SK-N-SH (cell line): ENCODE data around the gene TIA1.

ENCODE experiments used
- CTCF ChIP-seq: fragments of 200-600 bp; sonication (generic); IDR thresholded peaks from 2 replicates; pipeline ENCODE4 v1.6.1; 2017; ENCODE audit warnings: antibody characterized with exemption, mild to moderate bottlenecking, moderate library complexity
- ELF1 ChIP-seq: IDR thresholded peaks from 2 replicates; pipeline ENCODE4 v1.4.0; 2012
- EP300 ChIP-seq, 2 experiments: IDR thresholded peaks; 2 replicates each; pipeline versions ENCODE4 v1.4.0 to v1.6.1; 2012; ENCODE audit warnings: borderline replicate concordance in 1 of 2, low read depth in 1 of 2, low read length in 1 of 2
- FOXM1 ChIP-seq: IDR thresholded peaks from 2 replicates; pipeline ENCODE4 v1.4.0; 2012; ENCODE audit warnings: low read depth, mild to moderate bottlenecking
- GABPA ChIP-seq: IDR thresholded peaks from 2 replicates; pipeline ENCODE4 v1.4.0; 2012; ENCODE audit warnings: low read depth, mild to moderate bottlenecking
- MXI1 ChIP-seq: IDR thresholded peaks from 2 replicates; pipeline ENCODE4 v1.6.1; 2012; ENCODE audit warnings: mild to moderate bottlenecking, low read depth, low read length, improper control_type of control experiment
- PBX3 ChIP-seq: IDR thresholded peaks from 2 replicates; pipeline ENCODE4; 2012
- POLR2AphosphoS5 ChIP-seq: IDR thresholded peaks from 2 replicates; pipeline ENCODE4 v1.6.1; 2012; ENCODE audit warnings: low read depth, low read length
- RCOR1 ChIP-seq: fragments of 150-350 bp; IDR thresholded peaks from 2 replicates; pipeline ENCODE4 v1.6.1; 2017; ENCODE audit warnings: antibody characterized with exemption, low read length
- RFX5 ChIP-seq: IDR thresholded peaks from 2 replicates; pipeline ENCODE4 v1.6.1; 2012; ENCODE audit warnings: mild to moderate bottlenecking, improper control_type of control experiment, low read length
- TAF1 ChIP-seq: IDR thresholded peaks from 2 replicates; pipeline ENCODE4 v1.6.1; 2012; ENCODE audit warnings: low read depth, mild to moderate bottlenecking, low read length, moderate library complexity, borderline replicate concordance
- USF1 ChIP-seq: IDR thresholded peaks from 2 replicates; pipeline ENCODE4 v1.4.0; 2012; ENCODE audit warnings: low read depth, borderline replicate concordance
- USF2 ChIP-seq: fragments of 150-350 bp; IDR thresholded peaks from 2 replicates; pipeline ENCODE4 v1.6.1; 2017; ENCODE audit warnings: antibody characterized with exemption, low read length, low read depth, borderline replicate concordance

- TF ChIP-seq TAF1: no peak
- TF ChIP-seq USF1: no peak
- TF ChIP-seq POLR2AphosphoS5: no peak
- no peak for TF ChIP-seq CTCF
- TF ChIP-seq RFX5: no peak
- no peak for TF ChIP-seq USF2
- no peak for TF ChIP-seq FOXM1
- no peak for TF ChIP-seq PBX3
- TF ChIP-seq EP300 (IDR thresholded peaks at IDR 0.05; ENCODE audit: borderline replicate concordance in 1 of 2, low read depth in 1 of 2, low read length in 1 of 2): no peak
- TF ChIP-seq GABPA: no peak
- TF ChIP-seq ELF1: no peak
- TF ChIP-seq RCOR1: no peak
- no peak for TF ChIP-seq MXI1
These were observed 7.1 kb downstream of the TIA1 start for GRCh38 chr2:70241340-70241739.
